Activated T-helper 9 cell treated with anti-CD3 and anti-CD28 coated beads, Interleukin-2, amount 50 U/mL, for 16 hours (primary cell): ENCODE measurements around the gene DUOXA1.
"Not testable (repeated sequence)": the region's sequence is repeated elsewhere in the genome, so short reads cannot be mapped to it uniquely, and the experiment has no call there.

ENCODE experiments used
- DNase-seq: peaks from one replicate; pipeline ENCODE4 v3.0.0-alpha.2; 2020; ENCODE audit warnings: low read depth

Gene DUOXA1

DNA sequence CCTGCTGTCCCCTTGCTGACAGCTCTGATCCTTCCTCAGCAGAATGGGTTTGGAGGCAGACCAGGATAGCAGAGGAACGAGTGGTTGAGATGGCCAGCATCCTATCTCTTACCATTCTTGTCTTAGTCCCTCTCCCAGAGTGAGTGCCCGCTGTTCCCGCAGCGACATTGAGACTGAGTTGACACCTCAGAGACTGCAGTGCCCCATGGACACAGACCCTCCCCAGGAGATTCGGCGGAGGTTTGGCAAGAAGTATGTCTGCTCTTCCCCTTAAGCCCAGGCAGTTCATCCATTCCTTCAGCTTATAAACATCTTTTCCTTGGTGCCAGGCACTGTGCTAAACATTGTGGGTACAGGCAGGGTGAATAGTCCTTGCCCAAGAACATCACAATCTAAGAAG lies 21.3 kb upstream of the DUOXA1 start:
- DNase-seq: no peak

DNA sequence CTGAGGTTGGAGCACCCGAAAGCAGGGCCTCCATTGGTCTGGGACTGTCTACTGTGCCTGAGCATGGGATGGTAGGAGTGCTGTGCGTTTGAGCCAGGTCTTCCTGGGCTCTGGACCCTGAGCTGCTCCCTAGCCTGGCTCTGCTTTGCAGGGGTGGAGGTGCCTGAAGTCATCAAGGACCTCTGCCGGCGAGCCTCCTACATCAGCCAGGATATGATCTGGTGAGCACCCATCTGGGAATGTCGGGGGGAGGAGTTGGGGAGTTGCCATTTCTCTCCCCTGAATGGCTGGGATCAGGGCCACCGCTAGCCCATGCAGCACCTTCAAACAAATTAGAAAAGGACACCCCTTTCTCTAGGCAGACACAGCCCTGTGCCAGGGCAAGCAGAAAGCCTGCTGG lies 20.8 kb upstream of the DUOXA1 start:
- no peak for DNase-seq

DNA sequence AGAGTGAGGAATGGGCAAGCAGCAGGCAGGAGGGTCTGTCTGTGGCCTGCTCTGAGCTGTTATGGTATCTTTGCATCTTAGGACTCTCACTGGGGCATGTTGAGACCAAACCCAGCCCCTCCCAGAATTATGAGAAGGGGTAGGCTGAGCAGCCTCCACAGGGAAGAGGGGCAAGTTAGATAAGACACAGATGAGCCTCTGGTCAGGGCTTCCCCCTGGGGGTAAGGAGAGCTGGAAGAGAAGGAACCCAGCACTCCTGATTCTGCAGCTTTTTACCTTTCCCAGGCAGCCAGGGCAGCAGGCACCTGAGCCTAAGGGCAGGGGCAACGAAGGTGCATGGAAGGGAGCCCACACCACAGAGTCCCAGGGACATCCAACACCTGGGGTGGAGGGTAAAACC lies 19.4 kb upstream of the DUOXA1 start:
- DNase-seq: no peak

DNA sequence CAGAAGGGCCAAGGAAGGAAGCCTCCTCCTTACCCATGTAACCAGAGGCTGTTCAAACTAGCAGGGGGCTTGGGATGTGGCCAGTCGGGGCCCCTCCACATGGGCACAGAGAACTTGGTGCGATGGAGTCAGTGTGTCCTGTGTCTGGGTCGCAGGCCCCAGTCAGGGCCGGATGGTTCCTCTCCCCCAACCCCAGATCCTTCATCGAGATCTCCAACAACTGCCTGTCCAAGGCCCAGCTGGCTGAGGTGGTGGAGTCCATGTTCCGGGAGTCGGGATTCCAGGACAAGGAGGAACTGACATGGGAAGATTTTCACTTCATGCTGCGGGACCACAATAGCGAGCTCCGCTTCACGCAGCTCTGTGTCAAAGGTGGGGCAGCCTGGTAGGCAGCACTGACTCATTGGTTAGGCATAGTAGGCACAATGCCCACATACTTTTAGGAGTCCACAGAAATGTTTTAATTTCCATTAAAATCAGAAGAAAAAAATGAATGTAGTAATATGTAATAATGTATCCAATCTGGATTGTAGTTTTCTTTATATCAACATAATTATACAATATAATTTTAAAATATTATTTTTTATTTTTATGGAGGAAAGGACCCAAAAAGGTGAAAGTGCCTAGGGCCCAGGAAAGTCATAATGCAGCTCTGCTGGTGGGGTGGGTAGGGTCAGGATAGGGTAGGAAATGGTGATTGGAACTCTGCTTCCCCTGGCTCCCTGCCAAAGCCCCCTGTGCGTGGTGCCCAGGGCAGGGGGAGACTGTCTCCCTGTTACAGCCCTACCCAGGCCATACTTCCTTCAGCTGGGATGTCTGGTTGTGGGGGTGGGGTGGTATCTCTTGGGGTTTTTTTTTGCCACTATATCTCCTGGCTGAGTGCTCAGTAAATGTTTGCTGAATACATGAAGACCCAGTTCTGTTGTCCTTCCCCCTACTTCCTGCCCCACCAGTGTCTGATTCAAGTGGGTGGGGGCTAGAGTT lies 18.7 kb upstream of the DUOXA1 start:
- DNase-seq: no peak

DNA sequence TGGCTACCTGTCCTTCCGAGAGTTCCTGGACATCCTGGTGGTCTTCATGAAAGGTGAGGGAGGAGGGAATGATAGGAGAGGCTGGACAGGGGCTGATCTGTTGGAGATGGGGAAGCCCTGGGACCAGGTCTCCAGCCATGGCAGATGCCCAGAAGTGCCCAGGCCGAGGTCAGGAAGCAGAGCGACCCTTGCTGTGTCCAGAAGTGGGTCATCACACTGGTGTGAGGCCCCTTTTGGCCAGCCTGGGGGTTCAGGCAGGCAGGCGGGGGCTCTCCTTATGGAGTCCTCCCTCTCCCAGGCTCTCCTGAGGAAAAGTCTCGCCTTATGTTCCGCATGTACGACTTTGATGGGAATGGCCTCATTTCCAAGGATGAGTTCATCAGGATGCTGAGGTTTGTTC lies 17.9 kb upstream of the DUOXA1 start:
- no peak for DNase-seq

DNA sequence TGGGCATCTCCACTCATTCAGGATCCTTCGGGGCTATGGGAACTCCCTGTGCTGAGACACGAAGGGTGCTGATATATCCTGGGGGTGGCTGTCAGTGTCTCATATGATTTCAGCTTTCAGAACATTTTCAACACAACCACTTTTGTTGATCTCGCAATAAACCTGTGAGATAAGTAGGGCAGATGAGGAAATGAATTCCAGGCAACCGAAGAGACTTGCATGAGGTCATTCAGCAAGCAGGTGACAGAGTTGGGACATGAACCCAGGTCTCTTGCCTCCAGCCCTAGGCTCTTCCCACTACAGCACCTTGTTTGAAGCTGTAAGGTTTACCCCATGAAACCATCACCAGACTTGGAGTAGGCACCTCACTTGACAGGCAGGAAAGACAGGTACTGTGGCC lies 16.7 kb upstream of the DUOXA1 start:
- DNase-seq: no peak

DNA sequence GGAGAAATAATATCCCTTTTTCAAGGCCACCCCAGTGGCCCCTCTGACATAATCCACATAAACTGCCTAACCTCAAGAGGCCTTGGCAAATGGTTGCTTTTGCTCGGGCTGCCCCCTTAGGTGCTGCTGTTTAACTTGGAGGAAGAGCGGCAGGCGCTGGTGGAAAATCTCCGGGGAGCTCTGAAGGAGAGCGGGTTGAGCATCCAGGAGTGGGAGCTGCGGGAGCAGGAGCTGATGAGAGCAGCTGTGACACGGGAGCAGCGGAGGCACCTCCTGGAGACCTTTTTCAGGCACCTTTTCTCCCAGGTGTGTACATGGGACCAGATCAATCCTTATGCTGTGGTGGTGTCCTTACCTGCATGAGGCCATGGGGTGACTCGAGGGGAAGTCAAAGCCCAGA lies 15.1 kb upstream of the DUOXA1 start:
- no peak for DNase-seq

DNA sequence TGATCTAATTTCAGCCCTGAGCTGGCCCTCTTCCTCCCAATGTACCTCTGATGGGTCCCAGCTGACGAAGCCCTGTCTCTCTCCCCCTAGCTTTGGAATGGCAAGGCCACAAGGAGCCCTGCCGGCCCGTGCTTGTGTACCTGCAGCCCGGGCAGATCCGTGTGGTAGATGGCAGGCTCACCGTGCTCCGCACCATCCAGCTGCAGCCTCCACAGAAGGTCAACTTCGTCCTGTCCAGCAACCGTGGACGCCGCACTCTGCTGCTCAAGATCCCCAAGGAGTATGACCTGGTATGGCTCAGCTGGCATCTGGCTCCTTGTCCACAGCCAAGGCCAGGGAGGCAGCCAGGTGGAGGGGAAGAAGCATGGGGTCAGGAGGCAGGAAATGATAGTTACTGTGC lies 14.3 kb upstream of the DUOXA1 start:
- no peak for DNase-seq

DNA sequence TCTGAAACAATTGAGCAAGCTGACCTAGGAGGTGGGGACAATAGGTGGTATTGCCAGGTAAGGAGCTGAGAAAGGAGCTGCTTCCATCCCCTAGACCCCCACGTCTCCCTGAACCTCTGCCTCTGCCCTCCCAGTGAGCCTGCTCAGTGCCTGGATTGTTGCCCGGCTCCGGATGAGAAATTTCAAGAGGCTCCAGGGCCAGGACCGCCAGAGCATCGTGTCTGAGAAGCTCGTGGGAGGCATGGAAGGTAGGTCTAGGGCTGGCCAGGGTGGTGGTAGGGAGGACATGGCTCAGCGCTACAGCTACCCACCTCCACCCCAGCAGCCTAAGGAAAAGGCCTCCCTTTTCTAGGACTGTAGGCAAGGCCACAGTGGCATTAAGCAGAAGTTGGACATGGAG lies 13.4 kb upstream of the DUOXA1 start:
- DNase-seq: no peak

DNA sequence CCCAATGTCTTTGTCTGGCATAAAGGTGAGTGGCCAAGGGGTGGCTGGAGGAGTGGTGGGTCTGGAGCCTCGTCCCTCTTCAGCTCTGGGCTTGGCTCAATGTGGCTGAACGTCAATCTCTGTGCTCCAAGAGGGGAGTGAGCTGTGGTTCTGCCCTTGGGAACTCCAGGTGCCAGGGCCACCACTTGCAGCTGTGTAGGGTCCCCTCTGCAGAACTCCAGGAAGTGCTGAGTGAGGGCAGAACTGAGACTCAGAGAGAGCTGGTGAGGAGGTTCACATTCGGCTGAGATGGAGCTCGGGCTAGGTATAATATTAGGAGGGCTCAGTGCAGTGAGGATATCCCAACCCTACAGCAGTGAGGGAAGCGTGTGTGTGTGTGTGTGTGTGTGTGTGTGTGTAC lies 11.7 kb upstream of the DUOXA1 start:
- no peak for DNase-seq

DNA sequence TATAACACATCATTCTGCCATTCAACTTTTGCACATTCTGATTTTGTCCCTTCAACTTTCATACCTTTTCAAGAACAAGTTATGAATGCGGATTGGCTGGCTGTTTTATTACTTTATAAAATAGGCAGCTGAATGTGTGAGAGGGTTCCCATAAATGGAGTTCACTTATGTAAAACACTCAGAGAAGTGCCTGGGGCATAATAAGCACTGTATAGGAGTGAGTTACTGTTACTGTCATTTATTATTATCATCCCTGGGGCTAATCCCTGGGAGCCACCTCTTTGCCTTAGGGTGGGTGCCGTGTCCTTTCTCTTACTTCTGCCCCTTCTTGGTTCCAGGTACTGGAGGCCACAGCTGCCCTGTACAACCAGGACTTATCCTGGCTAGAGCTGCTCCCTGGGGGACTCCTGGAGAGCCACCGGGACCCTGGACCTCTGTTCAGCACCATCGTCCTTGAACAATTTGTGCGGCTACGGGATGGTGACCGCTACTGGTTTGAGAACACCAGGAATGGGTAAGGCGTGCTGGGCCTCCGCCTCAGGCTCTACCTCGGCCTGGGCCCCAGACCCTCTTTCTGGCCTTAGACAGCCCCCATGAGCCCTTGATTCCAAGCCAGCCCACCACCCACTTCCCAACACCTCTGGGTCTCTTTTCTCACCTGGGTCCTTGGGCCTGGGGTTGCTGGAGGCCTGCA lies 11.0 kb upstream of the DUOXA1 start:
- no peak for DNase-seq

DNA sequence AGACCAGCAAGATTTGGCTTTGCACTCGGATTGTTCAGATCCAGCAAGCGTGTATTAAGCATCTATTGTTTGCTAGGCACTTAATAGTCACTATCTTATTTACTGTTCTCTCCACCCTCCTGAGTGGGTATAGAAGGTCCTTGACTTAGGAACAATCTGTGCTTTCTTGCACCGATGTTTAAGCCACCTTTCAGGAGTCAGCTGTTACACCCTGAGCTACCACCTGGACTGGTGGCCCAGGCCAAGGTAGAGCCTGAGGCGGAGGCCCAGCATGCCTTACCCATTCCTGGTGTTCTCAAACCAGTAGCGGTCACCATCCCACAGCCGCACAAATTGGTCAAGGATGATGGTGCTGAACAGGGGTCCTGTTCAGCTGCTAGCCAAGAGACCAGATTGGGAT lies 10.1 kb upstream of the DUOXA1 start:
- DNase-seq: no peak

DNA sequence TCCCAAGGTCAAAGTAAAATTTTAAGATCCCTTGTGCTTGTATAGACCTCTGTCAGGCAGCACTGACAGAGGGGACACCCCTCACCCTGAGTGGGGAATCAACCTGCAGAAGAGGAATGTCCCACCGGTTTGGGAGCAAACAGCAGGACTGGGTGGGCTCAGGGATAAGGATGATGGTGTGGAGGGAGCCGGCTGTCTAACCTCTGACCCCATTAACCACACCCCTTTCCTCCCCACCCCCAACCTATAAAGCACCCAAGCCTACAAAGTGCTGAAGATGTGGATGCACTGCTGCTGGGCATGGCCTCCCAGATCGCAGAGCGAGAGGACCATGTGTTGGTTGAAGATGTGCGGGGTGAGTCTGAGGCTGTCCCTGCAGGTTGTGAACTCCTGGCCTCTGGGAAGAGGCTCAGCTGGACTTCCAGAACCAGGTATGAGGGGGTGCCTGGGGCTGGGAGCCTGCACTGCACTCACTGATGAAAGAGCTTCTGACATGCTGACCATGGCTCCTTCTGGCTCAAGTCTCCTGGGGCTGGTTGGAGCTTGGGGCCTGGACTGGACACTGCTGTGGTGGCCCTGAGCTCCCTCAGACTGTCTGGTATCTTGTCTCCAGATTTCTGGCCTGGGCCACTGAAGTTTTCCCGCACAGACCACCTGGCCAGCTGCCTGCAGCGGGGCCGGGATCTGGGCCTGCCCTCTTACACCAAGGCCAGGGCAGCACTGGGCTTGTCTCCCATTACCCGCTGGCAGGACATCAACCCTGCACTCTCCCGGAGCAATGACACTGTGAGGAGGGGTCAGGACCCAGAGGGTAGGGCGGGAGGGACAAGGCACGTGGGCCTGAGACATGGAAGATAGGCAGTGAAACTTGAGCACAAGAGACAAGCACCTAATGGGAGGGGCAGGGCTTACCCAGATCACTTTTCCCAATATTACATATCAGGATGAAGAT lies 9.4 kb upstream of the DUOXA1 start:
- DNase-seq: no peak

DNA sequence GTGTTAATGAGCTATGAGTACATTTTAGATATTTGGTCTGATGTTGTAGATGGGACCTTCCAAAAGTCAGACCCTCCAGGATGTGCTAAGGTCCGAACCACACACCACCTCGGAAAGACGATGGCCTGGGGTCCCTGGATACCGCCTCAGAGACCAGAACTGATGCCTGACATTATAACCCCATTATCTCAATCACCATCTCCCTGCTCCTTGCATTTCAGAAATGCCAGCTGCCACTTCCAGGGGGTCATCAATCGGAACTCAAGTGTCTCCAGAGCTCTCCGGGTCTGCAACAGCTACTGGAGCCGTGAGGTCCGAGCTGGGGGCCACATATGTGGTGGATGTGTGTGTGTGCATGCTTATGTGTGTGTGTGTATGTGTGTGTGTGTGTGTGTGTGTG lies 8.0 kb upstream of the DUOXA1 start:
- no peak for DNase-seq

DNA sequence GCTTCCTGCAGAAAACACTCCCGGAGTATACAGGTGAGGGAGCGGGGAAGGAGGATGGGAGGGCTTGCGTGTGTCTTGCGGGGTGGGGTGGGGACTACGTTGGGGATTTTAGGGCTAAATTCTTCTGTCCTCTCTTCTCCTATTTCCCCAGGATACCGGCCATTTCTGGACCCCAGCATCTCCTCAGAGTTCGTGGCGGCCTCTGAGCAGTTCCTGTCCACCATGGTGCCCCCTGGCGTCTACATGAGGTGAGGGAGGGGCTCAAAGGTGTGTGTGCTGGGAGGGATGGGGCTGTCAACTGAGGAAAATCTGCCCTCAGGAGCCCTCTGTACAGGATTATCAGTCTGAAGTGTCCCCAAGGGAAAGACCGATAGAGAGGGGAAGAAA lies 6.7 kb upstream of the DUOXA1 start:
- no peak for DNase-seq

DNA sequence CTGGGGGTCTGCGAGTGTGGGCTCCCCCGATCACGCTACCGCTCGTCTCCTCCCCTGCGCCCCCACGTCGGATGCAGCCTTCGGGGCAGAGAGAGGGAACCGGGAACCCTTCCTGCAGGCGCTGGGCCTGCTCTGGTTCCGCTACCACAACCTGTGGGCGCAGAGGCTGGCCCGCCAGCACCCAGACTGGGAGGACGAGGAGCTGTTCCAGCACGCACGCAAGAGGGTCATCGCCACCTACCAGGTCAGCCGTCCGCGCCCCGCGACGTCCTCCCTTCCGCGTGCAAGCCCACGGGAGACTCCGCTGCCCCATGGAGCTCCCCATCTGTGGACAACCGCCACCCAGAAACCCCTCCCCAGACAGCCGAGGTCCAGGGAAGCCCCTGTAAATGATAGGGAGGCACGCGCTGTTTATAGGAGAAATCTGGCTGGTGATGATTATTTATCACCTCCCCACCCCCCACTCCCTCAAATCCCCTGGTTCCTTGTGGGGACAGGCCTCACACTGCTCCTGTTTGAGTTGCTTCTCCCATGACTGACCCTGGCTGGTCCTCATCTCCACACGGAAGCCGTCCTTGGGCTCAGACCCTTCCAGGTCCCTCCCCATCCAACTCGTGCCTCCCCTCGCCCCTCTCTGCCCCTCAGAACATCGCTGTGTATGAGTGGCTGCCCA lies 6.2 kb upstream of the DUOXA1 start:
- not testable (repeated sequence) for DNase-seq

DNA sequence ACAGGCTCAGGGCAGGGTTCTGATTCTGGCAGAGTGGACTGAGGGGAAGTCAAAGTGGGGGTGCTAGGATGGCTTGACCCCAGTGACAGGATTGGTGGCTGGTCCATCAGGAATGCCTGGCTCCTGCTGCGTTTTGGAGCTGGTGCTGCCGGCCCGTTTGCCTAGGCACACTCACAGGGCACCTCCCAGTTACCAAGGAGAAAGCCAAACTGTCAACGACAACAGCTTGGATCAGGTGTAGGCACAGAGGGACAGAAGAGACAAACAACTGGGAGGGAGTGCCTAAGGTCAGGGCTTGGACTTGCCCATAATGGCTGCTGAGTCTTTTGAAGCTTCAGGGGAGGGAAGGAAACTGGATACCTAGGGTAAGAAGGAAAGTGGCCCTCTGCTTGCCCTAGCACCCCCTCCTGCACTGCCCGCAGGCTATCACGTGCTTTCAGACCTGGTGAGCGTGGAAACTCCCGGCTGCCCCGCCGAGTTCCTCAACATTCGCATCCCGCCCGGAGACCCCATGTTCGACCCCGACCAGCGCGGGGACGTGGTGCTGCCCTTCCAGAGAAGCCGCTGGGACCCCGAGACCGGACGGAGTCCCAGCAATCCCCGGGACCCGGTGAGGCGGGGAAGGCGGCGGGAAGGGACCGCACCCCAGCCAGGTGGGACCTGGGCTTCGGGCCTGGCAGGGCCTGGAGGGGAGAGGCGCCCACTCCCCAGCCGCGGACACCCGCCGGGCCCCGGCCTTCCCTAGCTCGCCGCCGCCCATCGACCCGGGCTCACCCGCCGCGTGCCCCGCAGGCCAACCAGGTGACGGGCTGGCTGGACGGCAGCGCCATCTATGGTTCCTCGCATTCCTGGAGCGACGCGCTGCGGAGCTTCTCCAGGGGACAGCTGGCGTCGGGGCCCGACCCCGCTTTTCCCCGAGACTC lies 5.3 kb upstream of the DUOXA1 start:
- no peak for DNase-seq

DNA sequence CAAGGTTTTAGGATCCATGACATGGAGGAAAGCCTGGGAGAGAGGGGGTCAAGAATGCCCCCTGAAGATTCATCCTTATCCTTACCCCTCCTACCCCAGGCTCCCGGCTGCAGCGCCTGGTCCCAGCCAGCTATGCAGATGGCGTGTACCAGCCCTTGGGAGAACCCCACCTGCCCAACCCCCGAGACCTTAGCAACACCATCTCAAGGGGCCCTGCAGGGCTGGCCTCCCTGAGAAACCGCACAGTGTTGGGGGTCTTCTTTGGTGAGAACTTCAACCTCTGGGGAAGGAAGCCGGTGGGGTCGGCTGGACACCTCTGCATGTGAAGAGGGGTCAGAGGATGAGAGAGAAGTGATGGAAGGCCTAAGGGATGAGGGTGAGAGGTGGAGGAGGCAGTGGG lies 4.4 kb upstream of the DUOXA1 start:
- DNase-seq: no peak

DNA sequence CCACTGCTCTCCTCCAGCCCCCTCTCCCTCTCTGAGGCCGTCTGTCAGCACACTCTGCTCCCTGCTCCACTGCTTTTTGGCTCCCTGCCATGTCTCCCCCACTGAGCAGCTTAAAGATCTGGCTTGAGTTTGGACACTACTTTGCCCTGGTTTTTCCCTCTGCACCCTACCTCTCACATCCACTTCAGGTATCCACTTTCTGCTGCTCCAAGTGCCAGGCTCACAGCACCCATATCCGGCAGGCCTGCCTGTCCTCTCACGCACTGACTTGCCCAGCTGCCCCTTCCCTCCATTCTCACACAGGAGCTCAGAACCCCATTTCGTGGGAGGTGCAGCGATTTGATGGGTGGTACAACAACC lies 3.9 kb upstream of the DUOXA1 start:
- DNase-seq: no peak

DNA sequence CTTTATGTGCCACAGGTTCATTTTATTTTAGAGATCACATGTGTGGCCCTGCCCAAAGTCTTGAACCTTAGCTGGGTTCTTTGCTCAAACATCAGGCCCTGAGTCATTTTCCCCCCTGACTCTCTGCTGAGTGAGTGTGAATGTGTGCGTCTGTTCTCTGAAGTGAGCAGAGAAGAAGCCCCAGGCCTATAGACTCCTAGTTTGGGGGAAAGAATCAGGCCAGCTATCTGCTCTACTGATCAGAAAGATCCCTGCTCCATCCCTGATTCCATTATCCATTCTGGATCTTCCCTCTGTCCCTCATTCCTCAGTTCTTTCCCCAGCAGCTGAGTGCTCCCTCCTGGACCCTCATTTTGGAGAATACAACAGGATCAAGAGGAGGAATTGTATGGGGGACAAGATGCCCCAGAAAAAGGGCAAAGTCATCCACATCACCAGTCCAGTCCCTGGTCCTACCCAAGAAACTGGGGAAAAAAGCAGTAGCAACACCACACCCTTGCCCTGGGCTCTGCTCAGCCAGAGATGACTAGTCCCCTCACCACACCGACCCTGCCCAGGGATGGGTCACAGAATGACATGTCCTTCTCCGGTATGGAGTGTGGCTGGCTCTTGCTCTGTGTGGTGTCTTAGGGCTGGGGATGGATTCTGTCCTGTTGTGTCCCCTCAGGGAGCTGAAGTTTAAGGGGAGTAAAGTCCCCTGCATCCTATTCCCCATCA lies 3.3 kb upstream of the DUOXA1 start:
- no peak for DNase-seq
